ENCODE measurements around the gene MOB4.
"Not testable (repeated sequence)": the region's sequence is repeated elsewhere in the genome, so short reads cannot be mapped to it uniquely, and the experiment has no call there.

MOB4 gene

DNA sequence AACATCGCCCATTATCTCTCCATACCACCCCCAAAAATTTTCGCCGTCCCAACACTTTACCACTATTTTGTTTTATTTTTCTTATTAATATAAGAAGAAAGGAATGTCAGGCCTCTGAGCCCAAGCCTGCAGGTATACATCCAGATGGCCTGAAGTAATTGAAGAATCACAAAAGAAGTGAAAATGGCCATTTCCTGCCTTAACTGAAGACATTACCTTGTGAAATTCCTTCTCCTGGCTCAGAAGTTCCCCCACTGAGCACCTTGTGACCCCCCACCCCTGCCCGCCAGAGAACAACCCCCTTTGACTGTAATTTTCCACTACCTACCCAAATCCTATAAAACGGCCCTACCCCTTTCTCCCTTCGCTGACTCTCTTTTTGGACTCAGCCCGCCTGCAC, 71.4 kb downstream of the MOB4 start:
- H3K27me3 ChIP-seq (ENCODE audit: control insufficient read depth, insufficient read depth, low read length); H3K36me3 ChIP-seq (ENCODE audit: control insufficient read depth, insufficient read depth, low read length); H3K9me3 ChIP-seq (ENCODE audit: control insufficient read depth, insufficient read depth, low read length); H3K4me3 ChIP-seq (ENCODE audit: low read depth, low read length): not testable (repeated sequence)
- Histone ChIP-seq H3K4me1 (ENCODE audit: control insufficient read depth, insufficient read depth, low read length) (peaks cover 24% of the 10 kb centered on the region), H3K9ac (ENCODE audit: low read depth, low read length) (peak overlapping the region; percentile 5; the same call in 1 of the 2 replicates), H3K27ac (ENCODE audit: low read depth, low read length) (peak overlapping the region; percentile 76)

DNA sequence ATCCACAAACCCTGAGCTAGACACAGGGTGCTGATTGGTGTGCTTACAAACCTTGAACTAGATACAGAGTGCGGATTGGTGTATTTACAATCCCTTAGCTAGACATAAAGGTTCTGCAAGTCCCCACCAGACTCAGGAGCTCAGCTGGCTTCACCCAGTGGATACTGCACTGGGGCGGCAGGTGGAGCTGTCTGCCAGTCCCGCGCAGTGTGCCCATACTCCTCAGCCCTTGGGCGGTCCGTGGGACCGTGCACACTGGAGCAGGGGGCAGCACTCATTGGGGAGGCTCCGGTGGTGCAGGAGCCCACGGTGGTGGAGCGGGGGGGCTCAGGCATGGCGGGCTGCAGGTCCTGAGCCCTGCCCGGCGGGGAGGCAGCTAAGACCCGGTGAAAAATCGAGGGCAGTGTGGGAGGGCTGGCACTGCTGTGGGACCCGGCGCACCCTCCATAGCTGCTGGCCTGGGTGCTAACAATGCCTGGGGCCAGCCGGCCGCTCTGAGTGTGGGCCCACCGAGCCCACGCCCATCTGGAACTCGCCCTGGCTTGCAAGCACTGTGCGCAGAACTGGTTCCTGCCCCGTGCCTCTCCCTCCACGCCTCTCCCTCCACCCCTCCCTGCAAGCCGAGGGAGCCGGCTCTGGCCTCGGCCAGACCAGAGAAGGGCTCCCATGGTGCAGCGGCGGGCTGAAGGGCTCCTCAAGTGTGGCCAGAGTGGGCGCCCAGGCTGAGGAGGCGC, 75.6 kb downstream of the MOB4 start:
- Histone ChIP-seq H3K9me3 (ENCODE audit: control insufficient read depth, insufficient read depth, low read length) (no peaks in the 10 kb centered on the region), H3K4me3 (ENCODE audit: low read depth, low read length) (no peak overlapping the region), H3K36me3 (ENCODE audit: control insufficient read depth, insufficient read depth, low read length) (no peaks in the 10 kb centered on the region), H3K27me3 (ENCODE audit: control insufficient read depth, insufficient read depth, low read length) (no peaks in the 10 kb centered on the region), H3K9ac (ENCODE audit: low read depth, low read length) (no peak overlapping the region), H3K4me1 (ENCODE audit: control insufficient read depth, insufficient read depth, low read length) (peaks cover 31% of the 10 kb centered on the region), H3K27ac (ENCODE audit: low read depth, low read length) (no peak overlapping the region)

DNA sequence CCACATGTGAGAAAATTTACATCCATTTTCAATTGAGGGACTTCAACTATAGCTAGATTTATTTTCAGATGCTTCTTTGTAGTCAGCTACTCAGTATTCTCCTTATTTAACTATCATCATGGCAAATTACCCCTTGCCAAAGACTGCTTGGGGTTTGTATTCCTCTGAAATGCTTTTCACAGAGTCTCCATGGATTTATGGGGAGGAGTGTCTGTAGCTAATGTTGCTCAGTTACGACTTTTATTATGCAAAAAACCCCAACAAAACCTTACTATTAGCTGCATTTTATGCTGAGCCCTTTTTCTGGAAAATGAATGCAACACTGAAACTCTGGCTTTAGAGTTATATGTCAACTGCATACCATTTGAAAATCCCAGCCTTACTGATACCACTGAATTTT, 80.9 kb downstream of the MOB4 start:
- Histone ChIP-seq H3K27me3 (ENCODE audit: control insufficient read depth, insufficient read depth, low read length) (no peaks in the 10 kb centered on the region), H3K4me1 (ENCODE audit: control insufficient read depth, insufficient read depth, low read length) (peaks cover 25% of the 10 kb centered on the region), H3K27ac (ENCODE audit: low read depth, low read length) (peak overlapping the region; percentile 56), H3K9me3 (ENCODE audit: control insufficient read depth, insufficient read depth, low read length) (no peaks in the 10 kb centered on the region), H3K9ac (ENCODE audit: low read depth, low read length) (no peak overlapping the region), H3K36me3 (ENCODE audit: control insufficient read depth, insufficient read depth, low read length) (no peaks in the 10 kb centered on the region), H3K4me3 (ENCODE audit: low read depth, low read length) (no peak overlapping the region)

DNA sequence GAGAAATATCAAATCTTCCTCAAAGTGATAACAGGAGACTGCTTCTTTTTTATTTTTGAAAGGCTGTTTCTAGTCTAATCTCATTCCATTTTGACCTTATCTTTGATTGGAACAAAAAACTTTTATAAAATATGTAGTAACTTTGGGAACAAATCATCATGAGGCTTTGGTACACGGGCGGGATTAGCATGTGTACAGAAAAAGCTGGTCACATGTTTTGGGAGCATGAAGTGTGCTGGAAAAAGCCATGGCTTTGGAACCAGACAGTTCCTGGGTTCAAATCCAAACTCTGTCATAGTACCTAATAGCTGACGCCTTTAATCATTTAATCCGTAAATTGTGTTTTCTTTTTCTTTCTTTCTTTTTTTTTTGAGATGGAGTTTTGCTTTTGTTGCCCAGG, 81.3 kb downstream of the MOB4 start:
- Histone ChIP-seq H3K9me3 (ENCODE audit: control insufficient read depth, insufficient read depth, low read length) (no peaks in the 10 kb centered on the region), H3K36me3 (ENCODE audit: control insufficient read depth, insufficient read depth, low read length) (no peaks in the 10 kb centered on the region), H3K27ac (ENCODE audit: low read depth, low read length) (no peak overlapping the region), H3K9ac (ENCODE audit: low read depth, low read length) (no peak overlapping the region), H3K4me3 (ENCODE audit: low read depth, low read length) (no peak overlapping the region), H3K4me1 (ENCODE audit: control insufficient read depth, insufficient read depth, low read length) (peaks cover 25% of the 10 kb centered on the region), H3K27me3 (ENCODE audit: control insufficient read depth, insufficient read depth, low read length) (no peaks in the 10 kb centered on the region)

DNA sequence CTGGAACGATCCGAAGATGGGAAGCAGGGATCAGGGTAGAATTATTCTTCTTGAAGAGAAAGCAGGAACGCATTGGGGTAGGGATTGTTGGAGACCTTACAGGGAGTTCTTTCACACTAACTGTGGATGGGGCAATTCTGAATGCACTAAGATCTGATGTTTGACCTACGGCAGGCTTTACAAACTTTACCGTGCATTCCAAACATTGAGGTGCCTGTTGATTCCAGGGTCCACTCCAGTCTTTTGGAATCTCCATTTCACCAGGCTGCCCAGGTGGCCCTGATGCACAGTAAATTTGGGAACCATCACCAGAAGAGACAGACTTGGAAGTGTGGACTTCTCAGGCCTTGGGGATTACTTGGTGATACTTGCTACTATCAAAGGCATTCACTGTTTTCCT, 82.6 kb downstream of the MOB4 start:
- Histone ChIP-seq H3K9me3 (ENCODE audit: control insufficient read depth, insufficient read depth, low read length) (no peaks in the 10 kb centered on the region), H3K4me3 (ENCODE audit: low read depth, low read length) (no peak overlapping the region), H3K27ac (ENCODE audit: low read depth, low read length) (no peak overlapping the region), H3K36me3 (ENCODE audit: control insufficient read depth, insufficient read depth, low read length) (no peaks in the 10 kb centered on the region), H3K9ac (ENCODE audit: low read depth, low read length) (no peak overlapping the region), H3K27me3 (ENCODE audit: control insufficient read depth, insufficient read depth, low read length) (no peaks in the 10 kb centered on the region), H3K4me1 (ENCODE audit: control insufficient read depth, insufficient read depth, low read length) (peaks cover 25% of the 10 kb centered on the region)

DNA sequence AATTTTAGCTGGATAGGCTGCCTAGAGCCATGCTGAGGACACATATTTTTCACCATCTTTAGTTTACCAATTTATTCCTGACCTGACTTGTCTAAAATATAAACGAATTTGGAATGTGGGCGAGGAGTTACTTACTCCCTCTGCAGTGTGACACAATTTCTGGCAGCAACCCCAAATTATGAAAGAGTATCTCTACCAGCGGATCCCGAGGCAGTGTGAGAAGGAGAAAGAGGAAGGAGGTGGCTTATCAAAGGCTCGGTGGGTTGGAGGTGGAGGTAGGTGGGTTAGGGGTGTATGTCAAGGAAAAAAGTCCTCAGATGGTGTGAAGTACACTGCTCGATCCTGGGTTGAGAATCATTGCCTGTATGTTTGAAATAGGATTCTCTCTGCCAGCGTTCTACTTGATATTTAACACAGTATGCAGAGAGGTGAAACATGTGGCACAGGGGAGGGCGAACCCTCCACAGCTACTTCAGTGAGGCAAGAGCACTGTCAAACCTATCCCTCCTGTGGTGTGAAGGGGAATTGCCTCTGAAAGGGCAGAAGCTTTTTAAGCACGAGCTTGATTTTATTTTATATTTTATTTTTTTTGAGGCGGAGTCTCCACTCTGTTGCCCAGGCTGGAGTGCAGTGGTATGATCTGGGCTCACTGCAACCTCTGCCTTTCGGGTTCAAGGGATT, 83.6 kb downstream of the MOB4 start:
- Histone ChIP-seq H3K4me3 (ENCODE audit: low read depth, low read length) (no peak overlapping the region), H3K4me1 (ENCODE audit: control insufficient read depth, insufficient read depth, low read length) (peaks cover 25% of the 10 kb centered on the region), H3K36me3 (ENCODE audit: control insufficient read depth, insufficient read depth, low read length) (no peaks in the 10 kb centered on the region), H3K27me3 (ENCODE audit: control insufficient read depth, insufficient read depth, low read length) (no peaks in the 10 kb centered on the region), H3K9ac (ENCODE audit: low read depth, low read length) (no peak overlapping the region), H3K27ac (ENCODE audit: low read depth, low read length) (no peak overlapping the region), H3K9me3 (ENCODE audit: control insufficient read depth, insufficient read depth, low read length) (no peaks in the 10 kb centered on the region)

DNA sequence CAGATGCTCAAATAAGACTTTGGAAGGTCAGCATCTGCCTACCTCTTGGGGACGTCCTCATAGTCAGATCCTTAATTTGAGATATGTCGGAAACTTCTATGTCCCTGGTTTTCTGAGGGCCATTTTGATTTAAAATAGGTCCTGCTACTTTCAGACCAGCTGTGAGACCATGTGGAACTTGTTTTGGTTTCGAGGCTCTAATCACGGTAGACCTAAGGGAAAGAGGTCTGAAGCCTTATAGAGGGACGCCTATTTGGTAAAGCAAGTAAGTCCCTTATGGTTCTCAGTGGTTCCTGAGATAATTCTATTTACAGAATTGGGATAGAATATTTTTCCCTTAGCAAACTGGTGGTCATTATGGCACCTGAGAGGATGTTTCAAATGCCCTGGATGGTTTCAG, 84.4 kb downstream of the MOB4 start:
- Histone ChIP-seq H3K36me3 (ENCODE audit: control insufficient read depth, insufficient read depth, low read length) (no peaks in the 10 kb centered on the region), H3K9me3 (ENCODE audit: control insufficient read depth, insufficient read depth, low read length) (no peaks in the 10 kb centered on the region)

DNA sequence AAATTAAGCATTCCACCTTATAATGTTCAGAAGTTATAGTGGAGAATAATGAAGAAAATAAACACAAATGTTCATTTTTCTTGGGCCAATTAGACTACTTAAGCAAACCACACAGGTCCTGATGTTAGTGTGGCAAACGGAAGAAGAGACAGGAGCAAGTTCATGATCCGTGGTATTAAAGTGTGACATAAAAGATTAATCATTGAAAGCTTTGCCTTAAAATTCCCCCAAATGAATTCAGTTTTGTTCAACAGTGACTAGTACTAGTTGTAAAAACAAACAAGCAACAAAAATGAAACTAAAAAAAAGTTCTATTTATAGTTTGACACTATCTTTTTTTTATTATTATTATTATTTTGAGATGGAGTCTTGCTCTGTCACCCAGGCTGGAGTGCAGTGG, 85.9 kb downstream of the MOB4 start:
- Histone ChIP-seq H3K27me3 (ENCODE audit: control insufficient read depth, insufficient read depth, low read length) (no peaks in the 10 kb centered on the region), H3K4me1 (ENCODE audit: control insufficient read depth, insufficient read depth, low read length) (peaks cover 5% of the 10 kb centered on the region), H3K36me3 (ENCODE audit: control insufficient read depth, insufficient read depth, low read length) (no peaks in the 10 kb centered on the region), H3K27ac (ENCODE audit: low read depth, low read length) (no peak overlapping the region), H3K4me3 (ENCODE audit: low read depth, low read length) (no peak overlapping the region), H3K9me3 (ENCODE audit: control insufficient read depth, insufficient read depth, low read length) (no peaks in the 10 kb centered on the region), H3K9ac (ENCODE audit: low read depth, low read length) (no peak overlapping the region)

More for the DNA sequence above, 84.4 kb downstream of the MOB4 start:
- no peak overlapping the region for H3K4me3 ChIP-seq (ENCODE audit: low read depth, low read length)
- H3K9ac ChIP-seq (ENCODE audit: low read depth, low read length): no peak overlapping the region
- H3K4me1 ChIP-seq (ENCODE audit: control insufficient read depth, insufficient read depth, low read length): peaks cover 18% of the 10 kb centered on the region
- H3K27ac ChIP-seq (ENCODE audit: low read depth, low read length): no peak overlapping the region
- no peaks in the 10 kb centered on the region for H3K27me3 ChIP-seq (ENCODE audit: control insufficient read depth, insufficient read depth, low read length)
